Stimulated activated CD8-positive, alpha-beta memory T cell treated with anti-CD3 and anti-CD28 coated beads, Interleukin-15, amount 100 ng/mL, for 24 hours (primary cell): ENCODE measurements around the gene RAP1GDS1.
"Not testable (repeated sequence)": the region's sequence is repeated elsewhere in the genome, so short reads cannot be mapped to it uniquely, and the experiment has no call there.

Experiments
- DNase-seq: peaks from one replicate; pipeline ENCODE4 v3.0.0-alpha.2; 2020; ENCODE audit warnings: low read depth

RAP1GDS1 gene

GRCh38 chr4:98260579-98261404 is at the start of gene RAP1GDS1:
Gene RAP1GDS1, plus strand, starts transcription at chr4:98261384. Its CDS starts 182 bp downstream, at chr4:98261566.
- peak; percentile 86 for DNase-seq

- DNase-seq, result no peak
These were observed 38.9 kb upstream of the RAP1GDS1 start for GRCh38 chr4:98222306-98222705.

- DNase-seq, result no peak
These were observed 34.8 kb upstream of the RAP1GDS1 start for GRCh38 chr4:98226396-98226795.

DNA sequence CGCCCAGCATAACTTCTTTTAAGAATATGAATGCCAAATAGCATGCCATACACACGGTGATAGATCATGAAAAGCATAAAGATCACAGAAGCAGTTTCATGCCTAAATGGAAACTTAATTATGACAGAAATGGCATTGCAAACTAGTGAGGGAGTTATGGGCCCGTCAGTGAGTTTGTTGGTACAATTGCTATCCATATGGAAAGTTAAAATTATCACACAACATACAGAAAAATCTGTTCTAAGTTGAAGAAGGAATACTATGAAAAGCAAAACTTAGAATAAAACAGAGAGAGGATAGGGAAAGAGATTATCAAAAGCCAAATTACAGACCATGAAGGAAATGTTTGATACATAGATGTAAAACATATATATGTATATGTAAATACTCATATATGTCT is 30.2 kb upstream of the RAP1GDS1 start:
- DNase-seq, result no peak

DNA sequence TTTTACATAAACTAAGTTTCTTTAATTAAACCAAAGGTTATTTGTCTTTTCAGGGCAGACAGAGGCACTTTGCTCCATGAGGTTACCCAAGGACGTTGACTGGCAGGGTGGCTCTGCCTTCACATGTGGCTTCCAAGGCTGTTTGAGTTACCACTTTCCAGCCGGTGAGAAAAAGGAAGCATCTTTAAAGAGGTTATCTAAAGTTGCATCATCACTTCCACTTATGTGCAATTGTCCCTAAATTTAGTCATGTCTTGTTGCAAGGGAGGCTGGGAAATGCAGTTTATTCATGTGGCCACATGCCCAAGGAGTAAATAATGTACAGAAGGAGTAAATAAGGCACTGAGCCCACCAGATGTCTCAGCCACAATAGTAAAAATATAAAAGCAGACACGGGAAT is 29.0 kb upstream of the RAP1GDS1 start:
- no peak for DNase-seq

DNA sequence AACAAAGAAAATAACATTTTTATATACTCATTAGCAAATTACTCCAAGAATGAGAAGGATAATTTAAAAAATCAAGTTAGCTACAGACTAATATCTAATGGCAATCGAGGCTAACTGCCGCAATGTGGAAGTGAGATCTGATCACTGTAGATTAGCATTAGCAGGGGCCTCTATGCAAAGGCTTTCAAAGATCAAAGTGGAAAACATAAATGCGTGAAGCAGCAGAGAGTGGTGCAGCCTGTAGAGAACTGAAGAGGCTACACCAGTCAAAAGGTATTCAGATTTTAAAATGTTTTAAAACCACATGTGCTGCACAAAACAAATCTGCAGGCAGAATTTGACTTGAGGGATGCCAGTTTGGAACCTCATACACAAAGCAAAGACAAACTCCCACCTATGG is 24.0 kb upstream of the RAP1GDS1 start:
- DNase-seq, result no peak

DNA sequence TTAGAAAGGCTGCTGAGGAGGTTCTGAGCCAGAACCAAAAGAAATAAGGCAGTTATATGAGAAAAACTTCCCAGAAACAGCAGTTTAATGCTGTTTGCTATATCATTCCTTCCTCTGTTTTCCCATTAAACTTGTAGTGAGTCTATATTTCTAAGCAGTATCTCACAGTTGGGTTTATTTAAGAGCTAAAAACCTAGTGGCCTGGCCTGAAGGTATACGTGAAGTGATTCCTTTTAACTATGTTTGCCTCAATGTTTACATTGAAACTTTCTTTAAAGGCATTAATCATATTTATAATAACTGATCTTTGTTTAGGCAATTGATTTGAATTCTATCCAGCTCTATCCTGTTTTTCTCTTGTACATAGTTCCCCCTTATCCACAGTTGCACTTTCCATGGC is 19.1 kb upstream of the RAP1GDS1 start:
- no peak for DNase-seq

DNA sequence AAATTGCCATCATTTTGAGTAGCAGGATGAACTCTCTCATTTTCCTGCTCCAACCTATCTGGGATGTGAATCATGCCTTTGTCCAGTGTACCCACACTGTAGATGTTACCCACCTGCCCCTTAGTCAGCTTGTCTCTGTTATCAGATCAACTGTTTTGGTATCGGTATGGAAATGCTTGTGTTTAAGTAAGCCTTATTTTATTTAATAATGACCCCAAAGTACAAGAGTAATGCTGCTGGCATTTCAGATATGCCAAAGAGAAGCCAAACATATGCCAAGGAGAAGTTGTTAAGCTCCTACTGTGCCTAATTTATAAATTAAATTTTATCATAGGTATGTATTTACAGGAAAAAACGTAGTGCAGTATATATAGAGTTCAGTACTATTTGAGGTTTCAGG is 18.6 kb upstream of the RAP1GDS1 start:
- no peak for DNase-seq

DNA sequence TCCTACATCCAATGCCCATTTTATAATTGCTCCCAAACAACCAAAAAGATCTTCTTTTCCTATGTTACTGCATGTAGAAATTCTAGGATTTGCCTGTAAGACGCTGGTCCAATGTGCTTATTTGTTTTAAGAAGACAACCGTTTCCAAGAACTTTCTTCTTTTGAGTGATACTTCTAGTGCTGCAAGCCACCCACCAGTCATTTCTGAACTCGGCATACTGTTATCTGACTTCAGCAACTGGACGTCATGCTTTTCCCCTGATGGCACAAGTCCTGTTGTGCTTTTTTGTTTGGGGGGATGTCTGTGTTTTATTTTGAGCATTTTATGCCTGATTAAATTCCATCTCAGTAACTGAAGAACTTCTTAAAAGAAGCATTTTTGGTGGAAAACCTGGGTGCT is 16.0 kb upstream of the RAP1GDS1 start:
- no peak for DNase-seq

DNA sequence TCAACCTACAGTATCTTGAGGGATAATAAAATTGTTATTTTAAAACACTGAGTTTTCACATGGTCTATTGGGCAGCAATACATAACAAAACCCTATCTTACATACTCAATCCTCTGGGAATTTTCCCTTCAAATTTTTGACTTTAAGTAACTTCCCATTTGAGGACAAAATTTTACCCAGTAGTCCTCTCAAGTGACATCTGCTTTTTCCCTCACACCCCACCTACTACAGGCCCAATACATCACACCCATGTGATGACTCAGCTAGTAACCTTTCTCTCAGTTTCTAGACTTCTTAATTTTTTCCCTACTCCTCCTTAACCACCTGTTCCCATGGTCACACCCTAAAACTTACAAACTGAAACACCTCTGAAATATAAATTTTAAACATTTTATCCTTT is 12.2 kb upstream of the RAP1GDS1 start:
- DNase-seq, result no peak

- DNase-seq, result no peak
These were observed 11.4 kb upstream of the RAP1GDS1 start for GRCh38 chr4:98249831-98250230.

GRCh38 chr4:98253499-98253898 is 7.7 kb upstream of the RAP1GDS1 start:
- no peak for DNase-seq

DNA sequence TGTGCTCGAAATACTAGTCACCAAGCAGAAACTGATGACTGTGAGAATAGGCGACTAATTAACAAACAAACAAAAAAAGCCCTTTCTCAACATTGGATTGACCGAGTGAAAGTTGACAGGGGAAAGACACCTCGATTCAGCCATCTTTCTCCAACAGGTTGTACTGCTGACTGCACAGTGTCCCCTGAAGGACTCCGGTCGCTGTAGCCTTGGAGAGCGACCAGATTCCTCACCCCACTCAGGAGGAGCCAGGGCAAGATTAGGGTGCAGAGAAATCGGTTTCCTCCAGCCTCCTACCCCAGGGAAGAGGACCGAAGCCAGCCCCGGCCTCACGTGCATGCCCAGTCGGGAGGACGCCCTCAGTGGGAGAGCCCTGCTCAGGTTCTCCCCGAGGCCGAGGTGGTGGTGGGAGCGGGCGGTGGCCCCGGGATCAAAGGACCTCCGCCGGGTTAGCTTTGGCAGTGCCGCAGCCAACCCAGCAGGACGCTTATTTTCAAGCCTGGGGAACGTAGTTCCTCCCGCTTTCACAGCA is 1.1 kb upstream of the RAP1GDS1 start:
- peak; percentile 13 for DNase-seq

GRCh38 chr4:98261405-98262291 is 464 bp downstream of the RAP1GDS1 start:
- peak; percentile 1 for DNase-seq

DNA sequence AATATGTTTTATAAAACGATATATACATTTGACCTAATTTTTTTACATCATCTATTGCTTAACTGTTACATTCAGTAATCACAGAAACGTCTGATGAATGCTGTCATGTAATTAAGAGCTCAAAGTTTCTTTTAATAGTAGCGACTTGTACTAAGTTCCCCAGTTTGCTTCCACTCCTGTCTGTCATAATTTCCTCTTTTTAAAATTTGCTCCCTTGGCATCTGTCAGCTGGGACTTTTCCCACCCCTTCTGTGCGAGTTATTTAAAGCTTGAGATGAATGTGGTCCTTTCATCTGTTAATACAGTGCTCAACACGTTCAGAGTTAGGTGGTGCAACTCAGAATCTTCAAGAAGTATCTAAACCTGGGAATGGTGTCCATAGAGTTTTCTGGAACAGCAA is 1.2 kb downstream of the RAP1GDS1 start:
- no peak for DNase-seq

DNA sequence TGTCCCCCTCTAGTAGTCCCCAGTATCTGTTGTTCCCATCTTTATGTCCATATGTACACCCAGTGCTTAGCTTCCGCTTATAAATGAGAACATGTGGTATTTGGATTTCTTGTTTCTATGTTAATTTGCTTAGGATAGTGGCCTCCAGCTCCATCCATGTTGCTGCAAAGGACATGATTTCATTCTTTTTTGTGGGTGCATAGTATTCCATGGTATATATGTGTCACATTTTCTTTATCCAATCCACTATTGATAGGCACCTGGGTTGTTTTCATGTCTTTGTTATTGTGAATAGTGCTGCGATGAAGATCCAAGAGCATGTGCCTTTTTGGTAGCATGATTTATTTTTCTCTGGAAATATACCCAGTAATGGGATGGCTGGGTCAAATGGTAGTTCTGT is 6.3 kb downstream of the RAP1GDS1 start:
- DNase-seq, result no peak

- no peak for DNase-seq
These were observed 14.0 kb downstream of the RAP1GDS1 start for GRCh38 chr4:98275145-98275544.

GRCh38 chr4:98283219-98284189 is 22.3 kb downstream of the RAP1GDS1 start:
- no peak for DNase-seq

DNA sequence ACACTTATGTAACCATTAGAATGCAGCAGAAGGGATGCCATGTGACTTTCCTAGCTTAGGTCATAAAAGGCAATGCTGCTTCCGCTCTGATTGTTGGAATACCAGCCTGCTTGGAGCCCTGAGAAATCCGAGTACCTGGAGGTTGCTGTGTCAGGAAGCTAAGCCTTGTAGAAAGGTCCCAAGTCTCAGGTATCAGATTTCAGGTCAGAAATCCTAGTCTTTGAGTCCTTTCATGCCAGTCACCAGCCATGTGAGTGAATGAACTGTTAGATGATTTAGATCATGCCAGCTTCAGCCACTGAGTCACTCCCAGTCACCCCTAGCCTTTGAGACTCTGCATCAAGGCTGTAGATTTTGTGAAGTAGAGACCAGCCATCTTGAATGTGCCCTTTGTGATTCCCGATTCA is 23.5 kb downstream of the RAP1GDS1 start:
- no peak for DNase-seq

DNA sequence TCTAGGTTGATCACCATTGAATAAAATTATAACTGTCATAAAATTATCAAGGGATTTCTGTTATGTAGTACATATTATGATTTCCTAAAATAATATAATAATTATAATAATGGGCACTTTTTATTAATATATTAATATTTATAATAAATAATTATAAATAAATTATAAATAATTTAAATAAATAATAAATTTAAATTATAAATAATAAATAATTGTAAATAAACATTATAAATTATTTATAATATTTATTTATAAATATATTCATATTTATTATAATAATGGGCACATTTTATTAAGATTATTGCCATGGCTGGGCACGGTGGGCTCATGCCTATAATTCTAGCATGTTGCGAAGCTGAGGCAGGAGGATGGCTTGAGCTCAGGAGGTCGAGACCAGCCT is 24.5 kb downstream of the RAP1GDS1 start:
- no peak for DNase-seq

DNA sequence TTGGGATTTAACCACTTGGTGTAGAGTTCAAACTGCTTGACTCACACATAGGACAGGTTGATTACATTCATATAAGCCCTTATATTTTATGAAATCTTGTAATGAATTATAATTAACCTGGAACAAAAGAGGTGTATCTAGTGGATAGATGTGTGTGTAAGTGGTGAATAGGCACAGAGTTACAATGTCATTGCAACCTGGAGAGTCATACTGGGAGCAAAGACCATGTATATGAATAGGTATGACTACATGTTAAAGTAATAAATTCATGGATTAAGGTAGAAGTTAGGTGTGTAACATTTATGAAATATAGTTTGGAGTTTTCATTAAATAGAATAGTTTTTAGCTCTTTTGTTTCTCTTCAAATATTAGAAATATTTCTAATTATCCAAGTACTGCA is 26.1 kb downstream of the RAP1GDS1 start:
- DNase-seq, result no peak

DNA sequence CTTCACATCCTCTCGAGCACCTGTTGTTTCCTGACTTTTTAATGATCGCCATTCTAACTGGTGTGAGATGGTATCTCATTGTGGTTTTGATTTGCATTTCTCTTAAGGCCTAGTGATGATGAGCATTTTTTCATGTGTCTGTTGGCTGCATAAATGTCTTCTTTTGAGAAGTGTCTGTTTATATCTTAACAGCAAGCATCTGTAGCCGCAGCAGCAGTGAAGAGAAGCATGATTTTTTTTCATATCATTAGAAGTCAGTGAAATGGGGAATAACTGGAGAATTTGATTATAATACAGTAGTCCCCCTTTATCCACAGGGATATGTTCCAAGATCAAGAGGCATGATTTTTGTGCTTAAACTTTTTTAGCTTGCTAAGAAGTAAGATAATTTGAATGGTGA is 27.5 kb downstream of the RAP1GDS1 start:
- DNase-seq, result not testable (repeated sequence)
